ENCODE data around the gene SERPINA1.

DNA sequence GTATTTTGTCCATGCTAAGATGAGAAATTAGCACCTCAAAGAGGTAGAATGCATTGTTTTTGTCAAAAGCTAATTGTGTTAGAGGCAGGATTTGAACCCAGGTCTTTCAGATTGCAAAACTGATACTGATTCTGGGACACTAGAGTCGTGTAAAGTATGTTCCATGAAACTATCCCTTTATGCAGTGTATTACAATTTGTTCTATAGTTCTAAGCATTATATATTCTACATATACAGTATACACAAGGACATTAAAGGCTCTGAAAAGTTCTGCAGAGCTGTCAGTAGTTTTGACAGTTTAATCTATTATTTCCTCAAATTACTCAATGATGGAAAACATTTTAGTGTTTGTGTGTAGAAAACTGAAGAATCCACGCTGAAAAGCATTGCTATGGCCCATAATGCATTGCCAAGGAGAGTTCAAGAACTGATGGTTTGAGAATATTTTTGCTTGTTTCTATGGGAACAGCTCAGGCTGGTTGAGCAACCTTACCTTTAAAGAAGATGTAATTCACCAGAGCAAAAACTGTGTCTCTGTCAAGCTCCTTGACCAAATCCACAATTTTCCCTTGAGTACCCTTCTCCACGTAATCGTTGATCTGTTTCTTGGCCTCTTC, 6.2 kb downstream of the SERPINA1 start:
- no peak for TF ChIP-seq ZFX (IDR thresholded peaks at IDR 0.05)
- TF ChIP-seq, protein P1, sequence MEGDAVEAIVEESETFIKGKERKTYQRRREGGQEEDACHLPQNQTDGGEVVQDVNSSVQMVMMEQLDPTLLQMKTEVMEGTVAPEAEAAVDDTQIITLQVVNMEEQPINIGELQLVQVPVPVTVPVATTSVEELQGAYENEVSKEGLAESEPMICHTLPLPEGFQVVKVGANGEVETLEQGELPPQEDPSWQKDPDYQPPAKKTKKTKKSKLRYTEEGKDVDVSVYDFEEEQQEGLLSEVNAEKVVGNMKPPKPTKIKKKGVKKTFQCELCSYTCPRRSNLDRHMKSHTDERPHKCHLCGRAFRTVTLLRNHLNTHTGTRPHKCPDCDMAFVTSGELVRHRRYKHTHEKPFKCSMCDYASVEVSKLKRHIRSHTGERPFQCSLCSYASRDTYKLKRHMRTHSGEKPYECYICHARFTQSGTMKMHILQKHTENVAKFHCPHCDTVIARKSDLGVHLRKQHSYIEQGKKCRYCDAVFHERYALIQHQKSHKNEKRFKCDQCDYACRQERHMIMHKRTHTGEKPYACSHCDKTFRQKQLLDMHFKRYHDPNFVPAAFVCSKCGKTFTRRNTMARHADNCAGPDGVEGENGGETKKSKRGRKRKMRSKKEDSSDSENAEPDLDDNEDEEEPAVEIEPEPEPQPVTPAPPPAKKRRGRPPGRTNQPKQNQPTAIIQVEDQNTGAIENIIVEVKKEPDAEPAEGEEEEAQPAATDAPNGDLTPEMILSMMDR (conservative IDR thresholded peaks at IDR 0.05), result no peak

Data from C4-2B (cell line).